Endothelial cell of umbilical vein (primary cell): ENCODE data around the gene SEMA4G. TPM values are rescaled to one million over a fixed set of nuclear protein-coding genes. Genes with fewer than 3 reads are reported as not detected.

Experiments used
- BruUV-seq: library from RNA; stranded (reverse); fragments of 400-500 nt; replicated peaks from 2 replicates; lab custom pipeline; 2021; lab: Mats Ljungman, UMichigan
- CTCF ChIA-PET: fragments of 300-600, 350-600 bp; sonication (Branson Sonifier 250); formaldehyde crosslinking; loops from one replicate; lab custom pipeline; 2021; ENCODE audit warnings: antibody characterized with exemption, inconsistent platforms; lab: Charles Lee
- POLR2A ChIA-PET: fragments of 300-600, 350-600 bp; sonication (Branson Sonifier 250); formaldehyde crosslinking; loops from one replicate; lab custom pipeline; 2021; ENCODE audit warnings: antibody characterized with exemption, inconsistent platforms; lab: Charles Lee
- DNase-seq: peaks from one replicate; pipeline ENCODE4 v3.0.0-alpha.2; 2011; ENCODE audit warnings: low read depth, low spot score
- FAIRE-seq: peaks from 2 replicates; lab custom pipeline; 2011; peaks lifted over from hg19 to GRCh38; lab: Jason Lieb, UNC
- H2AFZ ChIP-seq: 2 replicates; pipeline ENCODE4 v1.6.0; 2012; ENCODE audit warnings: low read depth, low read length, control low read depth, inconsistent platforms
- H3K27ac ChIP-seq: 2 replicates; pipeline ENCODE4 v1.5.1; 2011; ENCODE audit warnings: low read depth, mild to moderate bottlenecking, control low read depth, low read length, moderate library complexity; ENCODE audit not compliant: insufficient read depth
- H3K27me3 ChIP-seq, 2 experiments: 2 replicates each; pipeline versions ENCODE4 v1.6.0 to v1.6.1; 2011; ENCODE audit warnings: low read length in 2 of 2, mixed read lengths in 1 of 2; ENCODE audit not compliant: control insufficient read depth in 2 of 2, insufficient read depth in 2 of 2
- H3K36me3 ChIP-seq, 2 experiments: 2 replicates in 1 of 2; 3 replicates in 1 of 2; pipeline ENCODE4 v1.5.1; 2011; ENCODE audit warnings: low read length in 2 of 2, mild to moderate bottlenecking in 1 of 2, moderate library complexity in 1 of 2; ENCODE audit not compliant: control insufficient read depth in 2 of 2, insufficient read depth in 2 of 2; ENCODE audit errors: extremely low read depth in 1 of 2
- H3K4me1 ChIP-seq: 3 replicates; pipeline ENCODE4 v1.5.1; 2011; ENCODE audit warnings: mild to moderate bottlenecking, low read length; ENCODE audit not compliant: control insufficient read depth, insufficient read depth; ENCODE audit errors: extremely low read depth
- H3K4me2 ChIP-seq: 2 replicates; pipeline ENCODE4 v1.6.1; 2011; ENCODE audit warnings: low read length, control low read depth, mixed read lengths; ENCODE audit not compliant: insufficient read depth
- H3K4me3 ChIP-seq, 3 experiments: fragments of 200-600 bp in 1 of 3; sonication (generic), shearing (Covaris generic) in 1 of 3; replicated peaks in 1 of 3; 2 replicates each; pipeline ENCODE4 v1.5.1; 2011 to 2016; ENCODE audit warnings: control low read depth in 3 of 3, low read length in 3 of 3, mild to moderate bottlenecking in 2 of 3, inconsistent platforms in 1 of 3, low read depth in 1 of 3, moderate library complexity in 1 of 3; ENCODE audit not compliant: insufficient read depth in 1 of 3
- H3K79me2 ChIP-seq: 2 replicates; pipeline ENCODE4 v1.6.0; 2012; ENCODE audit warnings: low read length, inconsistent platforms; ENCODE audit not compliant: control insufficient read depth, insufficient read depth
- H3K9ac ChIP-seq: replicated peaks from 2 replicates; pipeline ENCODE3; 2011; ENCODE audit warnings: low read length, control low read depth; ENCODE audit not compliant: insufficient read depth; ENCODE audit errors: extremely low read depth
- H3K9me1 ChIP-seq: replicated peaks from 3 replicates; pipeline ENCODE4 v1.6.0; 2011; ENCODE audit warnings: mild to moderate bottlenecking, low read length; ENCODE audit not compliant: control insufficient read depth, insufficient read depth; ENCODE audit errors: extremely low read depth
- H3K9me3 ChIP-seq: replicated peaks from 2 replicates; pipeline ENCODE4 v1.5.1; 2012; ENCODE audit warnings: low read length, inconsistent platforms; ENCODE audit not compliant: control insufficient read depth, insufficient read depth
- H4K20me1 ChIP-seq: replicated peaks from 2 replicates; pipeline ENCODE3; 2011; ENCODE audit warnings: mild to moderate bottlenecking, low read length; ENCODE audit not compliant: control insufficient read depth, insufficient read depth; ENCODE audit errors: extremely low read depth
- EZH2 ChIP-seq: IDR thresholded peaks from 2 replicates; pipeline ENCODE4 v1.6.1; 2012; ENCODE audit warnings: borderline replicate concordance, low read depth, mild to moderate bottlenecking, moderate library complexity, low read length, inconsistent platforms; ENCODE audit not compliant: severe bottlenecking
- FOS ChIP-seq: IDR thresholded peaks from 2 replicates; pipeline ENCODE4 v1.6.1; 2011; ENCODE audit warnings: mild to moderate bottlenecking, low read length, moderate library complexity, borderline replicate concordance; ENCODE audit not compliant: insufficient read depth
- GATA2 ChIP-seq: IDR thresholded peaks from 2 replicates; pipeline ENCODE4 v1.7.0; 2011; ENCODE audit warnings: low read depth, mild to moderate bottlenecking, moderate library complexity, mixed read lengths, low read length; ENCODE audit not compliant: insufficient read length, insufficient read depth
- JUN ChIP-seq: IDR thresholded peaks from 2 replicates; pipeline ENCODE4 v1.6.1; 2011; ENCODE audit warnings: borderline replicate concordance, low read depth; ENCODE audit not compliant: insufficient read length, insufficient read depth
- MYC ChIP-seq: IDR thresholded peaks from one replicate; pipeline ENCODE4 v1.6.1; 2011; ENCODE audit warnings: mild to moderate bottlenecking, low read depth, low read length
- POLR2A ChIP-seq: IDR thresholded peaks from 2 replicates; pipeline ENCODE4 v1.6.1; 2012; ENCODE audit warnings: low read depth, mild to moderate bottlenecking, control low read depth, low read length
- POLR2AphosphoS5 ChIP-seq: IDR thresholded peaks from 2 replicates; pipeline ENCODE4 v1.6.1; 2012; ENCODE audit warnings: low read depth, mild to moderate bottlenecking, control low read depth, low read length, moderate library complexity; ENCODE audit not compliant: insufficient read depth
- dilution Hi-C: fragments of 300-500 bp; cut with MboI; formaldehyde crosslinking; loops from one replicate; pipeline ENCODE4 v1.15.0; 2019; ENCODE audit warnings: low sequenced_read_pairs; ENCODE audit not compliant: extremely low pct_ligation_motif_present
- intact Hi-C: fragments of 100-400 bp; cut with micrococcal nuclease; formaldehyde crosslinking; loops from one replicate; pipeline ENCODE4 v1.10.0; 2022
- polyA plus RNA-seq, 4 experiments: library from polyadenylated mRNA; depleted of rRNA in 3 of 4; stranded (reverse) in 3 of 4; unstranded in 1 of 4; fragments of >200 nt; gene quantifications; 2 replicates each; pipeline versions ENCODE4 v1.2.1 to v1.2.3, GENCODE V29; 2011 to 2012; ENCODE audit warnings: missing spikeins in 1 of 4
- total RNA-seq: library from RNA; stranded (reverse); gene quantifications from 2 replicates; pipeline ENCODE4 v1.2.3, GENCODE V29; 2021
- TF ChIP-seq, protein P1 (sequence below), 2 donors: IDR thresholded peaks; 1 replicate in 1 of 2; 2 replicates in 1 of 2; pipeline ENCODE4 v1.5.1; 2011; ENCODE audit warnings: low read length in 2 of 2, mild to moderate bottlenecking in 2 of 2, moderate library complexity in 2 of 2, control low read depth in 1 of 2, inconsistent platforms in 1 of 2, low read depth in 1 of 2; ENCODE audit not compliant: insufficient read depth in 1 of 2; ENCODE audit errors: extremely low read depth in 1 of 2
- TF ChIP-seq, protein P2 (sequence below): IDR thresholded peaks from 2 replicates; pipeline ENCODE4 v1.6.1; 2011; ENCODE audit not compliant: insufficient read depth, insufficient read length

The SEMA4G gene
- total and polyA plus RNA-seq, 2 donors (not counting 3 experiments of a cell fraction or from before 2014, with no cell fraction given), result 6.0 to 10.4 TPM

DNA sequence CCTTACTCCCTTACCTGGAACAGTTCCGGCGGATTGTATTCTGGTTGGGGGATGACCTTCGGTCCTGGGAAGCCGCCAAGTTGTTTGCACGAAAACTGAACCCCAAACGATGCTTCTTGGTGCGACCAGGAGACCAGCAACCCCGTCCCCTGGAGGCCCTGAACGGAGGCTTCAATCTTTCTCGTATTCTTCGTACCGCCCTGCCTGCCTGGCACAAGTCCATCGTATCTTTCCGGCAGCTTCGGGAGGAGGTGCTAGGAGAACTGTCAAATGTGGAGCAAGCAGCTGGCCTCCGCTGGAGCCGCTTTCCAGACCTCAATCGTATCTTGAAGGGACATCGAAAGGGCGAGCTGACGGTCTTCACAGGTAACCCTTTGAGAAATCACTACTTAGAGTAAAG, 19.8 kb downstream of the SEMA4G start:
- TF ChIP-seq EZH2 (no peak), GATA2 (no peak), POLR2A (no peak), FOS (no peak), MYC (no peak), JUN (no peak), POLR2AphosphoS5 (no peak)
- TF ChIP-seq, protein P1, sequence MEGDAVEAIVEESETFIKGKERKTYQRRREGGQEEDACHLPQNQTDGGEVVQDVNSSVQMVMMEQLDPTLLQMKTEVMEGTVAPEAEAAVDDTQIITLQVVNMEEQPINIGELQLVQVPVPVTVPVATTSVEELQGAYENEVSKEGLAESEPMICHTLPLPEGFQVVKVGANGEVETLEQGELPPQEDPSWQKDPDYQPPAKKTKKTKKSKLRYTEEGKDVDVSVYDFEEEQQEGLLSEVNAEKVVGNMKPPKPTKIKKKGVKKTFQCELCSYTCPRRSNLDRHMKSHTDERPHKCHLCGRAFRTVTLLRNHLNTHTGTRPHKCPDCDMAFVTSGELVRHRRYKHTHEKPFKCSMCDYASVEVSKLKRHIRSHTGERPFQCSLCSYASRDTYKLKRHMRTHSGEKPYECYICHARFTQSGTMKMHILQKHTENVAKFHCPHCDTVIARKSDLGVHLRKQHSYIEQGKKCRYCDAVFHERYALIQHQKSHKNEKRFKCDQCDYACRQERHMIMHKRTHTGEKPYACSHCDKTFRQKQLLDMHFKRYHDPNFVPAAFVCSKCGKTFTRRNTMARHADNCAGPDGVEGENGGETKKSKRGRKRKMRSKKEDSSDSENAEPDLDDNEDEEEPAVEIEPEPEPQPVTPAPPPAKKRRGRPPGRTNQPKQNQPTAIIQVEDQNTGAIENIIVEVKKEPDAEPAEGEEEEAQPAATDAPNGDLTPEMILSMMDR (IDR thresholded peaks at IDR 0.05; ENCODE audit: extremely low read depth in 1 of 2, insufficient read depth in 1 of 2, low read depth in 1 of 2, low read length in 2 of 2), result no peak
- TF ChIP-seq, protein P2, sequence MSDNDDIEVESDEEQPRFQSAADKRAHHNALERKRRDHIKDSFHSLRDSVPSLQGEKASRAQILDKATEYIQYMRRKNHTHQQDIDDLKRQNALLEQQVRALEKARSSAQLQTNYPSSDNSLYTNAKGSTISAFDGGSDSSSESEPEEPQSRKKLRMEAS, result no peak
- Histone ChIP-seq H3K27me3 (no peaks in the 10 kb centered on the region), H4K20me1 (no peaks in the 10 kb centered on the region), H3K36me3 (peaks cover 3 to 14% of the 10 kb centered on the region in 2 experiments), H3K9ac (no peak overlapping the region), H3K79me2 (peaks cover 30% of the 10 kb centered on the region), H3K4me1 (peaks cover 12% of the 10 kb centered on the region), H3K9me3 (no peaks in the 10 kb centered on the region), H3K27ac (no peak overlapping the region), H2AFZ (no peak overlapping the region), H3K4me2 (no peak overlapping the region), H3K4me3 (no peak overlapping the region), H3K9me1 (no peaks in the 10 kb centered on the region)
- no TSS peak for BruUV-seq
- ChIA-PET CTCF (interaction anchor here (0.6 to 3.8 kb wide), 3 partner anchors 9 to 30 kb away, joined by 3 to 15 read pairs (median 4); partner anchors contain the start of gene SEMA4G), POLR2A (no interaction called here)
- dilution Hi-C loops (no loop called here), intact Hi-C loops (no loop called here)
- DNase-seq (no peak), FAIRE-seq (no peak)
